ENCODE measurements around the gene PRAMEF2. TPM values are rescaled to one million over a fixed set of nuclear protein-coding genes. Genes with fewer than 3 reads are reported as not detected.
"Not testable (repeated sequence)": the region's sequence is repeated elsewhere in the genome, so short reads cannot be mapped to it uniquely, and the experiment has no call there.

The PRAMEF2 gene
- total and polyA plus RNA-seq, 3 donors from 2014 or later = 0.24 to 0.73 TPM; not detected in 1

DNA sequence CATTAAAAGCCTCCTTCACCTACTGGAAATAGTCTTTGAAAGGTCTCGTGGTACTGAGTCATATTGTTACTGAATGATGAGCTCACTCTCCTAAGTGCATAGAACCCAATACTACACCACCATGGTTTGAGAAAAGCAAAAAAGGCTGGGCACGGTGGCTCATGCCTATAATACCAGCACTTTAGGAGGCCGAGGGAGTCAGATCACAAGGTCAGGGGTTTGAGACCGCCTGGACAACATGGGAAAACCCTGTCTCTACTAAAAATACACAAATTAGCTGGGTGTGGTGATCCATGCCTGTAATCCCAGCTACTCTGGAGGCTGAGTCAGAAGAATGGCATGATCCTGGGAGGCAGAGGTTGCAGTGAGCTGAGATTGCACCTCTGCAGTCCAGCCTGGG, 5.1 kb upstream of the PRAMEF2 start:
- H3K4me1 ChIP-seq = no peaks in the 10 kb centered on the region
- no peak overlapping the region for H3K27ac ChIP-seq
- TF ChIP-seq, protein P1, sequence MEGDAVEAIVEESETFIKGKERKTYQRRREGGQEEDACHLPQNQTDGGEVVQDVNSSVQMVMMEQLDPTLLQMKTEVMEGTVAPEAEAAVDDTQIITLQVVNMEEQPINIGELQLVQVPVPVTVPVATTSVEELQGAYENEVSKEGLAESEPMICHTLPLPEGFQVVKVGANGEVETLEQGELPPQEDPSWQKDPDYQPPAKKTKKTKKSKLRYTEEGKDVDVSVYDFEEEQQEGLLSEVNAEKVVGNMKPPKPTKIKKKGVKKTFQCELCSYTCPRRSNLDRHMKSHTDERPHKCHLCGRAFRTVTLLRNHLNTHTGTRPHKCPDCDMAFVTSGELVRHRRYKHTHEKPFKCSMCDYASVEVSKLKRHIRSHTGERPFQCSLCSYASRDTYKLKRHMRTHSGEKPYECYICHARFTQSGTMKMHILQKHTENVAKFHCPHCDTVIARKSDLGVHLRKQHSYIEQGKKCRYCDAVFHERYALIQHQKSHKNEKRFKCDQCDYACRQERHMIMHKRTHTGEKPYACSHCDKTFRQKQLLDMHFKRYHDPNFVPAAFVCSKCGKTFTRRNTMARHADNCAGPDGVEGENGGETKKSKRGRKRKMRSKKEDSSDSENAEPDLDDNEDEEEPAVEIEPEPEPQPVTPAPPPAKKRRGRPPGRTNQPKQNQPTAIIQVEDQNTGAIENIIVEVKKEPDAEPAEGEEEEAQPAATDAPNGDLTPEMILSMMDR (IDR thresholded peaks at IDR 0.05) = no peak
- TF ChIP-seq POLR2A (IDR thresholded peaks at IDR 0.05) = no peak
- no peaks in the 10 kb centered on the region for H3K36me3 ChIP-seq (ENCODE audit: low read depth, missing control alignments)
- no peak overlapping the region for H3K4me3 ChIP-seq
- no peak for DNase-seq
- intact Hi-C loops (cut with DNase I; ENCODE audit: low total_unique reads) = no loop called here
- H3K9me3 ChIP-seq = no peaks in the 10 kb centered on the region
- H3K27me3 ChIP-seq = no peaks in the 10 kb centered on the region
- 73 to 85% methylated on average over 3 to 4 of the region's 4 CpGs for WGBS, 2 donors

- intact Hi-C loops (cut with DNase I; ENCODE audit: low total_unique reads); H3K9me3 ChIP-seq; H3K4me3 ChIP-seq; H3K36me3 ChIP-seq (ENCODE audit: low read depth, missing control alignments); H3K4me1 ChIP-seq; H3K27ac ChIP-seq; H3K27me3 ChIP-seq; DNase-seq: not testable (repeated sequence)
- 85% methylated on average over 3 of the region's 7 CpGs; no CpG with 5 or more reads in 1 of the 2 donors for WGBS, 2 donors
These were observed 6.4 kb downstream of the PRAMEF2 start for GRCh38 chr1:12863131-12863880.

DNA sequence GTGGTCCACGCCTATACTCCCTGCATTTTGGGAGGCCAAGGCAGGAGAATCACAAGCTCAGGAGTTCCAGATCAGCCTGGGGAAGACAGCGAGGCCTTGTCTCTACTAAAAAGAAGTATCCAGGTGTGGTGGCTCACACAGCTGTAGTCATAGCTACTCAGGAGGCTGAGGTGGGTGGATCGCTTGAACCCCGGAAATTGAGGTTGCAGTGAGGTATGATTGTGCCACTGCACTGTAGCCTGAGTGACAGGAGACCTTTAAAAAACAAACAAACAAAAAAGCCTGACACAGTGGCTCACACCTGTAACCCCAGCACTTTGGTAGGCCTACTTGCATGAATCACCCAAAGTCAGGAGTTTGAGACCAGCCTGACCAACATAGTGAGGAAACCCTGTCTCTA, 21.6 kb downstream of the PRAMEF2 start:
- H3K36me3 ChIP-seq (ENCODE audit: low read depth, missing control alignments); H3K4me3 ChIP-seq; H3K4me1 ChIP-seq; DNase-seq; H3K27ac ChIP-seq; intact Hi-C loops (cut with DNase I; ENCODE audit: low total_unique reads); H3K9me3 ChIP-seq; H3K27me3 ChIP-seq: not testable (repeated sequence)
- WGBS, 2 donors = 92% methylated on average over 3 of the region's 4 CpGs; no CpG with 5 or more reads in 1 of the 2 donors

- H3K36me3 ChIP-seq (ENCODE audit: low read depth, missing control alignments); DNase-seq; H3K4me1 ChIP-seq; H3K27me3 ChIP-seq; H3K4me3 ChIP-seq; H3K27ac ChIP-seq; intact Hi-C loops (cut with DNase I; ENCODE audit: low total_unique reads); H3K9me3 ChIP-seq: not testable (repeated sequence)
- WGBS, 2 donors = 85 to 93% methylated on average over 2 to 3 of the region's 3 CpGs
These were observed 29.2 kb downstream of the PRAMEF2 start, which contains the start of gene PRAMEF4 for GRCh38 chr1:12886101-12886500. Gene PRAMEF4 (minus strand): TSS chr1:12886201. CDS start chr1:12883394, 2,807 bp downstream.

GRCh38 chr1:12898170-12898569, 41.3 kb downstream of the PRAMEF2 start, which contains the start of gene PRAMEF10:
Gene PRAMEF10 (minus strand): TSS chr1:12898270. CDS start chr1:12895847, 2,423 bp downstream.
- H3K9me3 ChIP-seq; H3K36me3 ChIP-seq (ENCODE audit: low read depth, missing control alignments); H3K27me3 ChIP-seq; H3K4me1 ChIP-seq; H3K4me3 ChIP-seq; H3K27ac ChIP-seq; DNase-seq; intact Hi-C loops (cut with DNase I; ENCODE audit: low total_unique reads): not testable (repeated sequence)
- WGBS, 2 donors = no CpG with 5 or more reads among the region's 1 CpG

DNA sequence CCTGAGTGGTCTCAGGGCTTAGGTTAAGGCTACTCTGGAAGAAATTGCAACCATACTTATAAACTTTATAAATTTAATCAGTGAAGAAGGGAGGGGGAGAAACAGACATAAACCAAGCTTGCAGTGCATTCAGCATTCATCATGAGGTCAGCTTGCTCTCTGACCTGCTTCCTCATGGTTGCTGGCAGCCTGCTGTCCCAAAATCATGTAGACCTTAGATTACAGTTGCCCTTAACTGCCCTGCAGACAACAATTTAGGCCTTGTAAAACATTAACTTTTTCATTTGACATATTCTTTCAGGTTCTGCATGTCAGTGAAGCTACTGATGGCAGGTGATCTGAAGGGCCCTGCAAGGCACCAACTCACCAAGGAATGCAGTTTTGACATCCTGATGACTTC, 42.3 kb downstream of the PRAMEF2 start:
- H3K27ac ChIP-seq; H3K9me3 ChIP-seq; H3K36me3 ChIP-seq (ENCODE audit: low read depth, missing control alignments); DNase-seq; intact Hi-C loops (cut with DNase I; ENCODE audit: low total_unique reads); H3K4me3 ChIP-seq; H3K4me1 ChIP-seq; H3K27me3 ChIP-seq: not testable (repeated sequence)

DNA sequence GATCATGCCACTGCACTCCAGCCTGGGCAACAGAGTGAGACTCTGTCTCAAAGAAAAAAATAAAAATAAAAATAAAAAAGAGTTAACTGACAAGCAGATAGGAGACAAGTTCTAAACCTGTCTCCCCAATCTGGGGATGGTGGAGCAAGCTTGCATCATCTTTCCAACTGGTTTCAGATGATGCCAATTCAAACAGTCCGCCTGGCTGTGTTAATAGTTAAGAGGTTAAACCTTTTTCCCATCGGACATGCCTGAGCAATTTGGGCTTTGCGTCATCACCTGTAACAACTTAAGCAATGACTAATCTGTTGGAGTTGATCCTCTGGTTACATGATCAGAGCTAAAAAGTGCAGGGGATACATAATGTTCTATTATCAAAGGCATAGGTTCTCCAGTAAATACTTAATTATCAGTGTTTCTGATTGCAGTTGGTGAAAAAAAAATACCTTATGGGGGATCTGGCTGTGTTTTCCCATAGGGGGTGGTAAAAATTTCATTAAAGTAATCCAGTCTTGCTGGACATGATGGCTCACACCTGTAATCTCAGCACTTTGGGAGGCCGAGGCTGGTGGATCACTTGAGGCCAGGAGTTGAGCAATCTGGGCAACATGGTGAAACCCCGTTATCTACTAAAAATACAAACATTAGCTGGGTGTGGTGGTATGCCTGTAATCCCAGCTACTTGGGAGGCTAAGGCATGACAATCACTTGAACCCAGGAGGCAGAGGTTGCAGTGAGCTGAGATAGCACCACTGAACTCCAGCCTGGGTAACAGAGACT, 47.1 kb downstream of the PRAMEF2 start:
- H3K4me1 ChIP-seq; H3K27ac ChIP-seq; H3K27me3 ChIP-seq; H3K4me3 ChIP-seq; H3K9me3 ChIP-seq; DNase-seq; intact Hi-C loops (cut with DNase I; ENCODE audit: low total_unique reads); H3K36me3 ChIP-seq (ENCODE audit: low read depth, missing control alignments): not testable (repeated sequence)
- WGBS, 2 donors = 54 to 67% methylated on average over 1 to 2 of the region's 5 CpGs

Other genes with a start within 250 kb of the PRAMEF2 start
- gene DHRS3, start 238.9 kb upstream of the PRAMEF2 start, total RNA-seq = 10 to 100 TPM; 27.1 to 30.2 TPM
- gene DHRS3, start 238.9 kb upstream of the PRAMEF2 start, polyA plus RNA-seq (ENCODE audit: insufficient read depth, low read depth, low replicate concordance) = 38.7 TPM
- not detected for gene AADACL4, start 213.0 kb upstream of the PRAMEF2 start, total RNA-seq
- gene AADACL4, start 213.0 kb upstream of the PRAMEF2 start, polyA plus RNA-seq (ENCODE audit: insufficient read depth, low read depth, low replicate concordance) = 0.66 TPM
- gene AADACL3, start 141.0 kb upstream of the PRAMEF2 start, total RNA-seq = not detected
- not detected for gene AADACL3, start 141.0 kb upstream of the PRAMEF2 start, polyA plus RNA-seq (ENCODE audit: insufficient read depth, low read depth, low replicate concordance)
- 10 to 100 TPM in 1 of 2 donors, 1 to 10 TPM in 1; 8.1 to 13.4 TPM for gene CFAP107, start 110.9 kb upstream of the PRAMEF2 start, total RNA-seq
- 87.9 TPM for gene CFAP107, start 110.9 kb upstream of the PRAMEF2 start, polyA plus RNA-seq (ENCODE audit: insufficient read depth, low read depth, low replicate concordance)
- gene PRAMEF12, start 83.3 kb upstream of the PRAMEF2 start, total RNA-seq = under 1 TPM; 0.24 to 0.25 TPM
- not detected for gene PRAMEF12, start 83.3 kb upstream of the PRAMEF2 start, polyA plus RNA-seq (ENCODE audit: insufficient read depth, low read depth, low replicate concordance)
- gene PRAMEF1, start 65.7 kb upstream of the PRAMEF2 start, total RNA-seq = not detected
- 0.61 TPM for gene PRAMEF1, start 65.7 kb upstream of the PRAMEF2 start, polyA plus RNA-seq (ENCODE audit: insufficient read depth, low read depth, low replicate concordance)
- not detected for gene PRAMEF11, start 25.7 kb upstream of the PRAMEF2 start, total RNA-seq
- gene PRAMEF11, start 25.7 kb upstream of the PRAMEF2 start, polyA plus RNA-seq (ENCODE audit: insufficient read depth, low read depth, low replicate concordance) = not detected
- under 1 TPM in 1 of 2 donors, not detected in 1; 0.31 TPM for gene HNRNPCL1, start 8.4 kb upstream of the PRAMEF2 start, total RNA-seq
- gene HNRNPCL1, start 8.4 kb upstream of the PRAMEF2 start, polyA plus RNA-seq (ENCODE audit: insufficient read depth, low read depth, low replicate concordance) = not detected
- not detected for gene PRAMEF4, start 29.1 kb downstream of the PRAMEF2 start, total RNA-seq
- not detected for gene PRAMEF4, start 29.1 kb downstream of the PRAMEF2 start, polyA plus RNA-seq (ENCODE audit: insufficient read depth, low read depth, low replicate concordance)
- gene PRAMEF10, start 41.2 kb downstream of the PRAMEF2 start, total RNA-seq = not detected
- not detected for gene PRAMEF10, start 41.2 kb downstream of the PRAMEF2 start, polyA plus RNA-seq (ENCODE audit: insufficient read depth, low read depth, low replicate concordance)
- gene PRAMEF7, start 59.5 kb downstream of the PRAMEF2 start, total RNA-seq = not detected
- 0.20 TPM for gene PRAMEF7, start 59.5 kb downstream of the PRAMEF2 start, polyA plus RNA-seq (ENCODE audit: insufficient read depth, low read depth, low replicate concordance)
- gene PRAMEF6, start 90.5 kb downstream of the PRAMEF2 start, total RNA-seq = not detected
- gene PRAMEF6, start 90.5 kb downstream of the PRAMEF2 start, polyA plus RNA-seq (ENCODE audit: insufficient read depth, low read depth, low replicate concordance) = not detected
- under 1 TPM in 1 of 2 donors, not detected in 1; 0.12 TPM for gene PRAMEF27, start 199.5 kb downstream of the PRAMEF2 start, total RNA-seq
- not detected for gene PRAMEF27, start 199.5 kb downstream of the PRAMEF2 start, polyA plus RNA-seq (ENCODE audit: insufficient read depth, low read depth, low replicate concordance)
- gene HNRNPCL3, start 203.7 kb downstream of the PRAMEF2 start, total RNA-seq = not detected
- gene HNRNPCL3, start 203.7 kb downstream of the PRAMEF2 start, polyA plus RNA-seq (ENCODE audit: insufficient read depth, low read depth, low replicate concordance) = not detected
- gene PRAMEF25, start 213.7 kb downstream of the PRAMEF2 start, total RNA-seq = under 1 TPM in 1 of 2 donors, not detected in 1; 0.16 TPM
- gene PRAMEF25, start 213.7 kb downstream of the PRAMEF2 start, polyA plus RNA-seq (ENCODE audit: insufficient read depth, low read depth, low replicate concordance) = not detected